Epidermal melanocyte (primary cell): ENCODE results near the gene KRT76.

ENCODE experiments used
- DNase-seq: peaks from one replicate; pipeline ENCODE4 v3.0.0; 2011; ENCODE audit warnings: low spot score; ENCODE audit not compliant: insufficient read length

Gene KRT76

GRCh38 chr12:52776913-52777395, at the start of gene KRT76:
Gene KRT76, minus strand, starts transcription at chr12:52777345. Its CDS starts 54 bp downstream, at chr12:52777291.
- no peak for DNase-seq

GRCh38 chr12:52825961-52826360, 48.8 kb upstream of the KRT76 start:
- no peak for DNase-seq

- no peak for DNase-seq
These were observed 47.7 kb upstream of the KRT76 start for GRCh38 chr12:52824741-52825410.

- no peak for DNase-seq
These were observed 46.8 kb upstream of the KRT76 start for GRCh38 chr12:52823761-52824450.

- DNase-seq: no peak
These were observed 45.8 kb upstream of the KRT76 start for GRCh38 chr12:52822771-52823510.

GRCh38 chr12:52821826-52822660, 44.9 kb upstream of the KRT76 start:
- DNase-seq: no peak

- DNase-seq: no peak
These were observed 44.1 kb upstream of the KRT76 start for GRCh38 chr12:52821071-52821730.

GRCh38 chr12:52820521-52820920, 43.4 kb upstream of the KRT76 start:
- DNase-seq: no peak

DNA sequence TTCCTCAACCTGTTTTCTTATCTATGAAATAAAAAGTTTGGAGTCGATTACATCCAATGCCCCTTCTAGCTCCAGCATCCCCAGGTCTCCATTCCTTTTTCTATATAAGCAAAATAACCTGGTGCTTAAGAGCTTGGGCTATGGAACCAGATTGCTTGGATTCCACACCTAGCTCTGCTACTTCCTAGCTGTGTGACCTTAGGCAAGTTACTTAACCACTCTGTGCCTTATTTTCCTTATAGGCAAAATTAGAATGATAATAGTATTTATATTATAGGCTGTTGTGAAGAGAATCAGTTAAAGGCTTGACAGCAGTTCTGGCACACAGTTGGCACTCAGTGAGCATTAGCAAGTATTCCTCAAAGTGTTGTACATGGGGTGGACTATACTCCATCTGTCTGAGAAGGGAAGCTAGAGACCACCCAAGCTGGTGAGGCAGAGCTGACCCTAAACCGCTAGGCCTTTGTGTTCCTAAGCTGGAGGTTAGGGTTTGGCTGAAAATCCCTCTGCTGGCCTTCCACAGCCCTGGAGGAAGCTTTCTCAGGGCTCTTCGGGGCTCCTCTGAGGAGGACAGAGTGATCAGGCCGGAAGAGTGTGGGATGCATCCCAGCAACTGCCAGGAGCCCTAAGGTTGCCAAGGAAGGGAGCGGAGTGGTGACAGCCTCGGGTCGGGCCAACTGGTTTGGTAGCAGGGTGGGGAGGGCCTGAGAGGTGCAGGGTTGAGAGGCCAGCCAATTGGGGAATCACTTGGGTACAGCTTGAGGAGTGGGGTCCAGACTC, 42.8 kb upstream of the KRT76 start:
- no peak for DNase-seq

- no peak for DNase-seq
These were observed 41.8 kb upstream of the KRT76 start for GRCh38 chr12:52818887-52819420.

DNA sequence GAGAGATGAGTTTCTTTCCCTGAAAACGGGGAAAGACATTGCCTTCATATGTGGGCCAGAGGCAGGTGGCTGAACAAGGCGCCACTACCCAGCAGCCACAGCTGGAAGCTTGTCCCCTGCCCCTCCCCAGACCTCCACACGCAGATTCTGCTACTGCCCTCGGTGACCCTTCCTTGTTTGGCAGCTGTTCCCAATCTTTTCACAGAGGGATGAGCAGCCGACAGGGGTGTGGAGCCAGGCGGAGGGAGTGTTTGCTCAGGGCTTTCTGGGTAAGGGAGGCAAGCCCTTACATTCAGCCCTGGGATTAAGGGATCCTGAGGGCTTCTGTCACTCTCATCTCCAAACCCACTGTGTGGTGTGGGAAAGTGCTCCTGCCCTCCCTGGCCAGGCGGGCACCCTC, 41.2 kb upstream of the KRT76 start:
- DNase-seq: no peak

DNA sequence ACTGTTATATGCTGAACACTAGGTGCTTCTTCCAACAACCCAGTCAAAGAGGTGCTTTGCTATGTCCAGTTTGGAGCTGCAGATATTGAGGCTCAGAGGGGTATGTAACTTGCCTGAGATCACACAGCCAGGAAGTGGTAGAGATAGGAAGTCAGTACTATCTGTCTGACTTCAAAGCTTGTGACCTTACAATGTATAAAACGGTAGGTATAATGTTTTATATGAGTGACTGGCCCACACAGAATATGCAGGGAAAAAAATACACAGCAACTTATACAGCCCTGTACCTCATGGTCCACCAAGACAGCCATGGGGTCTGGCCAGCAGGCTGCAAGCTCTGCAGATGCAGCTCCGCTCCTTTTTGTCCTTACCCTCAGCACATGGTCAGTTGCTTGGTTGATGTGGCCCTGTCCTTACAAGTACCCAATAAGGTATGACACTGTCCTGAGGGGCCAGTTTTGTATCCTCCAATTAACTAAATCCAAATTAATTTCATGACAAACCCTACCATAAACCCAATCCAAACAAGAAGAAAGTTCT, 40.6 kb upstream of the KRT76 start:
- no peak for DNase-seq

- DNase-seq: no peak
These were observed 40.0 kb upstream of the KRT76 start for GRCh38 chr12:52817003-52817698.

DNA sequence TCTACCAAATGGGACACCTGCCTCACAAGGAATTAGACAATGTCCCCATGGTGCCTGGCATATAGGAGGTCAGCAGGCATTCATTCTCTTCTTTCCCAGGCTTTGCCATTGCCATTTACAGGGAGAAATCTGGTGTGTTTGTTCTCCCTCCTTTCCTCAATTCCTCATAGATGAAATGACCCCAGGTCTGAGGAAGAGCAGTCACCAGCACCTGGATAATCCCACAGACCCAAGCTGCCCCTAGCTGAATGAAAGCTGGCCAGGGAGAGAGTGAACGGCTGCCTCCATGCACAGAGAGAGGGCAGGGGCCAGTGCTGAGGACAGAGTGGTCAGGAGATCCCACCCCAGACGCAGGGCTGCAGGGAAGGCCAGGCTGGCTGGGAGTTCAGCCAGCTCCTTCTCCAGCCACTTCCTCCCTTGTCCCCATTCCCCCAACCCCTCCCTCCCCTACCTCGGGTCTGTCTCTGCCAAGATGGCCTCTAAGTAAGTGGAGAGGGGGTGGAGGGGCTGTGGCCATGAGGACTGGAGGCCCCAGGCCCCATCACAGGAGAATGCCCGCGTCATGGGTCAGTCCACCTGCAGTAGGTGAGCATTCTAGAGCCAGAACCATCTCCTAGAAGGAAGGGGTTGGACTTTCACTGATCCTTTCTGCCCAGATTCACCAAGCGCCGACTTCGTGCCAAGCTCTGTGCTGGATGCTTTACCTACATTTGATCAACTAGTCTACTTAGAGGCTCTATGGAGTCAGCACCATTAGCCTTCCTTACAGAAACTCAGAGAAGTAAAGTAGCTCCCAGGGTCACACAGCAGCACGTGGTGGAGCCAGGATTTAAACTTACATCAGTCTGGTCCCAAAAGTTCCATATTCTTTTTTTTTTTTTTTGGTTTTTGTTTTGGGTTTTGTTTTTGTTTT, 38.8 kb upstream of the KRT76 start:
- DNase-seq: no peak

DNA sequence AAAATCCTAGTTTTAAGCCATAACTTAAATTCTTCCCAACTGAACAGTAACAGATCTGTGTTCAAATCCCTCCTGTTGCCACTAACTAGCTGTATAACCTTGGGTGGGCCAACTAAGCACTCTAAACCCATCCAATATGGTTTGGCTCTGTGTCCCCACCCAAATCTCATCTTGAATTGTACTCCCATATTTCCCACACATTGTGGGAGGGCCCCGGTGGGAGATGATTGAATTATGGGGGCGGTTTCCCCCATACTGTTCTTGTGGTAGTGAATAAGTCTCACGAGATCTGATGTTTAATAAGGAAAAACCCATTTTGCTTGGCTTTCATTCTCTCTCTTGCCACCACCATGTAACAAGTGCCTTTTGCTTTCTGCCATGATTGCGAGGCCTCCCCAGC, 38.0 kb upstream of the KRT76 start:
- DNase-seq: no peak

DNA sequence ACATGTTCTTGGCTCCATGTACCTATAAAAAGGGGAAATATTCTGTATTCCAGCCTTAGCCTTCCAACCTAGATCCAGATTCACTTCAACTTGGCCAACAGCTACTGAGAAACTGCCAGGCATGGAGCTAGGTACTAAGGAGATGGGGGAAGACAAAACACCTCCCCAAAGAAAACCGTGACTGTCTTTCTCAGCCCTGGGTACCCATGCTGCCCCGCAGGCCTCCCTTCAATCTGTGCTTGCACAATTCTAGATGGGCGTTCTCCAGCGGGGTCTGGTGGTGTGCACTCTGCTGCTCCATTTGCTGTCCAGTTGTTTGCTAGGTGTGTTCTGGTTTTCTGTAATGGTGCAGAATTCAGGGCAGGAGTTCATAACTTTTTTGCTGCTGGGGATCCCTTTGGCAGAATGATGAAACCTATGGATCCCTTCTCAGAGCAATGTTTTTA, 37.6 kb upstream of the KRT76 start:
- DNase-seq: no peak

DNA sequence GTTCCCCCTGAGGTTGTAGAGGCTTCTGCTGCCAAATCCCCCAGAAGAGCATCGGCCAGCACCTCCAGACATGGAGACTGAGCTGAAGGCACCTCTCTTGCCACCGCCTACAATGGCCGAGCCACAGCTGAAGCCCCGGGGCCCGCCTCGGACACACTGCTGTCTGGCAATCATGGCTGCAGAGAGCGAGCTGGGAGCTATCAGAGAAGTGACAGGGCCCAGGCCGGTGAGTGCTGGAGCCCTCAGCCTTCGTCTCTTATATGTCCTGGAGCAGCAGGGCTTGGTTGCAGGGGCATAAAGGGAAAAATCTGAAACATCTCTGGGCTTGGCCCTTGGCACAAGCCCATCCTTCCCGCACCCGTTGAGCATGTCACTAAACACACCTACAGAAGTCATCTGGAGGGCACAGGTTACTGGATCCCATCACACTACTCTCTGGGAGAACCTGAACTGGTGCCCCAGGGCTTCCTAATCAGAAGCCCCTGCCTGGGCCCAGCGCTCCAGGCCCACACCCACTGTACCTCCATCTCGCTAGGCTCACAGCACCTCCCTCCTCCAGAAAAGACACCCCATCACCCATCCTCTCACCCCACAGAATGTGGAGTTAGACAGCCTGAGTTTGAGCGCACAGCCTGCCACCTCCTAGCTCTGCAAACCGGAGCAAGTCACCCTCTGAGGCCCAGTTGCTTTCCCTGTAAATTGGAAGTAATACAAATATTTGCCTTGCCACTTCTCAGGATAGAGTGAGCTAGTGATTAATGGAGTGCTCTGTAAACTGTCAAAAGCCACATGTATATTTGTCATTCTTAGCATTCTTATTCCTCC, 37.0 kb upstream of the KRT76 start, which contains the start of gene KRT4:
Gene KRT4, minus strand, starts transcription at position 232 of the 825 bp plus-strand sequence. Its CDS starts 58 bp downstream, at position 174.
- DNase-seq: no peak
